Bronchial epithelial cell (primary cell): ENCODE results near the gene TXLNB. TPM values are rescaled to one million over a fixed set of nuclear protein-coding genes. Genes with fewer than 3 reads are reported as not detected.

ENCODE experiments used
- DNase-seq: peaks from one replicate; pipeline ENCODE4 v3.0.0-alpha.2; 2010; ENCODE audit warnings: low read depth
- FAIRE-seq: peaks from 2 replicates; lab custom pipeline; 2011; peaks lifted over from hg19 to GRCh38; lab: Jason Lieb, UNC
- H3K27me3 ChIP-seq: 2 replicates; pipeline ENCODE4 v1.5.1; 2011; ENCODE audit warnings: low read length; ENCODE audit not compliant: control insufficient read depth, insufficient read depth
- H3K36me3 ChIP-seq: 2 replicates; pipeline ENCODE4 v1.5.1; 2011; ENCODE audit warnings: low read length; ENCODE audit not compliant: control insufficient read depth, insufficient read depth
- H3K4me3 ChIP-seq: 2 replicates; pipeline ENCODE4 v1.5.1; 2011; ENCODE audit warnings: mild to moderate bottlenecking, low read depth, low read length, control low read depth
- total RNA-seq: library from RNA; depleted of rRNA; stranded (reverse); fragments of >200 nt; gene quantifications from 2 replicates; pipeline ENCODE4 v1.2.1, GENCODE V29; 2014
- TF ChIP-seq, protein P1 (sequence below): IDR thresholded peaks from 2 replicates; pipeline ENCODE4 v1.5.1; 2011; ENCODE audit warnings: mild to moderate bottlenecking, moderate library complexity, low read length, control low read depth, inconsistent platforms; ENCODE audit not compliant: insufficient read depth, severe bottlenecking

TXLNB gene
- total RNA-seq, 1 donor from 2014 or later = under 0.01 TPM

DNA sequence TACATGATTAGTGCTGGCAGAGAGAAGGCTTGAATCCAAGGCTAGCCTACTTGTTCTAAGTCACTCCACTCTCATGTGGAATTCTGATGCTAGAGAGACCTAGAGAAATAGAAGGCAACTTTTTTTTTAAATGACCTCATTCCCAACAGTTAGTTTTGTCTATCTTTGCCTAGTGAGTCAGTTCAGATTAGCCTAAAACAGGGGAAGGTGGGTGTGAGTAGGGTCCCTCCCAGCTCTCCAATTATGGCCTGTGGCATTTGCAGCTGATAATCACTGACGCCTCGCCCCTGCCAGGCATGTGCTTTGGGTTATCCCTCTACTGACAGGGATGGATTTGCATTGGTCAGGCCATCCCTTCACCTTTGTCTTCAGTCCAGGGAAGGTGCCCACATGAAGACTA is 13.6 kb downstream of the TXLNB start:
- DNase-seq = peak; percentile 8
- TF ChIP-seq, protein P1, sequence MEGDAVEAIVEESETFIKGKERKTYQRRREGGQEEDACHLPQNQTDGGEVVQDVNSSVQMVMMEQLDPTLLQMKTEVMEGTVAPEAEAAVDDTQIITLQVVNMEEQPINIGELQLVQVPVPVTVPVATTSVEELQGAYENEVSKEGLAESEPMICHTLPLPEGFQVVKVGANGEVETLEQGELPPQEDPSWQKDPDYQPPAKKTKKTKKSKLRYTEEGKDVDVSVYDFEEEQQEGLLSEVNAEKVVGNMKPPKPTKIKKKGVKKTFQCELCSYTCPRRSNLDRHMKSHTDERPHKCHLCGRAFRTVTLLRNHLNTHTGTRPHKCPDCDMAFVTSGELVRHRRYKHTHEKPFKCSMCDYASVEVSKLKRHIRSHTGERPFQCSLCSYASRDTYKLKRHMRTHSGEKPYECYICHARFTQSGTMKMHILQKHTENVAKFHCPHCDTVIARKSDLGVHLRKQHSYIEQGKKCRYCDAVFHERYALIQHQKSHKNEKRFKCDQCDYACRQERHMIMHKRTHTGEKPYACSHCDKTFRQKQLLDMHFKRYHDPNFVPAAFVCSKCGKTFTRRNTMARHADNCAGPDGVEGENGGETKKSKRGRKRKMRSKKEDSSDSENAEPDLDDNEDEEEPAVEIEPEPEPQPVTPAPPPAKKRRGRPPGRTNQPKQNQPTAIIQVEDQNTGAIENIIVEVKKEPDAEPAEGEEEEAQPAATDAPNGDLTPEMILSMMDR = no peak
- H3K36me3 ChIP-seq = no peaks in the 10 kb centered on the region
- no peak for FAIRE-seq
- H3K4me3 ChIP-seq = no peak overlapping the region
- H3K27me3 ChIP-seq = no peaks in the 10 kb centered on the region

DNA sequence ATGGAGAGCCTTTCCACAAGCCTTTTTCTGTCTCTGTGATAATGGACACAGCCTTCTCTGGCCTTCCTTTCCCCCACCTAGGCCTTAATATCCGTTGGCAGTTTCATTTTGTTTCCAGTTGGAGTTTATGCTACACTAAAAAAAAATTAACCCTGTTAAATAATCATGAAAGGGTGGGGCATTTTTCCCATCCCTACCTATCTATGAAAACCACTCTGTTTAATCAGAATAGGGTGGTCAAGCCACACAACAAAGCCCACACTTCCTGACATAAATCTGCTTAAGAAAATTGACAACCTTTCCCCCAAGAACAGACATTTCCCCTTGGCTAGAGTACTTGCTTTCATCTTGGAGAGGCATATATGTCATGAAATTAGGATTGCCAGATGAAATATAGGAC is 14.2 kb downstream of the TXLNB start:
- DNase-seq (no peak), FAIRE-seq (no peak)
- Histone ChIP-seq H3K36me3 (no peaks in the 10 kb centered on the region), H3K4me3 (no peak overlapping the region), H3K27me3 (no peaks in the 10 kb centered on the region)
- TF ChIP-seq, protein P1 = no peak

DNA sequence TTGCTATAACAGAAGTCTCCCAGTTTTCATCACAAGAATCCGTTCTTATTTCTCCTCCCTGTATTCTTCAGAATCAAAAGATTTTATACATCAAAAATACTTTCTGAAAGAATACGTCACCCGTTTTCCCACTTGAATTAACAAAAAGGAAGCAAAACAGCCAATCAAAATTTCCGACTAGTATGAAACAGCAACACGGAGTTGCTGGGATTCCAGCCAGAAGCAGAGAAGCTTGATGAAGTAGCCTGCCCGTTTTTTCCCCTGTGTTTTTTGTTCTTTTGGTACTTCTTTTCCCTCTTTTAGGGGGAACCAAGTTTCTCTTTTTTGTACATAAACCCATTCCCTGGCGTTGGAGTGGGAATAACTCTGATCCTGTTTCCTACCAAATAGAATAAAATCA is 14.6 kb downstream of the TXLNB start:
- TF ChIP-seq, protein P1 = no peak
- FAIRE-seq = no peak
- Histone ChIP-seq H3K27me3 (no peaks in the 10 kb centered on the region), H3K4me3 (no peak overlapping the region), H3K36me3 (no peaks in the 10 kb centered on the region)
- no peak for DNase-seq

DNA sequence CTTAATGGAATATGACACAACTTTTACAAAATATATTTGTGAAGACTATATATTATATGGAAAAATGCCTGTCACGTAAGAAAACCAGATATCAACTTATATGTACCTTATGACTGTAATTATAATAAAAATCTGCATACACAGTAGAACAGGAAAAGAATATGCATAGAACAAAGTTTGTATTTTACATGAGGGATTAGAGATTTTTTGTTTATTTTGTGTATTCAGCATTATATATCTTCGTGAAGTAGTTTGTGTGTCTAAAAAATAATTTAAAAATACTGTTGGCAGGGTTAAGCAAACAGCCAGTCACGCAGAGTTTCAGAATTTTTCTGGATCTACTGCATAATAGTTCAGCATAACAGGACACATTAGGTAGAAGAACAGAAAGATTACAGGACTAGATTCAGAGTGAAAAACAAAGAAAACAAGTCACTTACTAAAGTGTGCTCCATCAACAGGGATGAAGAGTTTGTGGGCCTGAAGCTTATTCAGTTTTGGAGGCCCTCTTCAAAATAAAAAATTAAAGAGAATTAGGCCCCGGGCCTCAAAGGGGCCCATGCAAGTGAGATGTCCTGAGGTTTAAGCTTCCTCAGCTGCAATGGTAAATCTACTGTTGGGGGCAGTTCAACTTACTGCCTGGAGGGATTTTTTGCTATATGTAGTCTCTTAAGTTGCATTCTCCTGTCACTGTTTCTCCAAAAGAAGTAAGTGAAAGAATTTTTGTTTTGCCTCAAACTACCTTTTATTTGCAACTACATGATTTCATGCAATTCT is 16.3 kb downstream of the TXLNB start:
- H3K4me3 ChIP-seq = no peak overlapping the region

DNA sequence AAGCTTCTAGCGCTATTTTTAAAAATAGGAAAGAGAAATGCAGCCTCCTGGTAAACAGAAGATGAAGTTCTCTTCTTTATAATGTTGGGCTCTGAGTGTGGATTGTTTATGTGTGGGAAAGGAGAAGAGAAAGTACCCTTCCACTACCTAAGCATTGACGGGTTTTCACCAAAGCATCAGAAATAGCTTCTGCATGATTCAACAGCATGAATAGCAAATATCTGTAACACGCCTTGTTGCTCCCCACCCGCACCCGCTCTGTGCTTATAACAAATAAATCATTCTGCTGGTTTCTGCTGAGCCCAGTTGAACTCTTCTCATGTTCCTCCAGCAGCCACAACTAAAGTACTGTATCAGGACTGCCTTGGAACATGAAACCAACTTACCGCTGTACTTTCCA is 20.7 kb downstream of the TXLNB start:
- peak; percentile 36 for DNase-seq

More for the DNA sequence above, 16.3 kb downstream of the TXLNB start:
- no peaks in the 10 kb centered on the region for H3K27me3 ChIP-seq
- FAIRE-seq (no peak), DNase-seq (no peak)
- no peaks in the 10 kb centered on the region for H3K36me3 ChIP-seq
- TF ChIP-seq, protein P1 = no peak

More for the DNA sequence above, 20.7 kb downstream of the TXLNB start:
- TF ChIP-seq, protein P1 = no peak
- Histone ChIP-seq H3K4me3 (no peak overlapping the region), H3K27me3 (no peaks in the 10 kb centered on the region), H3K36me3 (no peaks in the 10 kb centered on the region)
- FAIRE-seq = no peak
